BE2C (cell line): ENCODE results near the gene C2orf68.

Experiments used
- DNase-seq: peaks from one replicate; pipeline ENCODE4 v3.0.0-alpha.2; 2020
- H3K27me3 ChIP-seq: fragments of 250-450 bp; sonication (Bioruptor Pico); 2 replicates; pipeline ENCODE4 v1.5.1; 2020; ENCODE audit warnings: mild to moderate bottlenecking
- H3K36me3 ChIP-seq: fragments of 250-450 bp; sonication (Bioruptor Pico); 2 replicates; pipeline ENCODE4 v1.5.1; 2020; ENCODE audit warnings: mild to moderate bottlenecking
- H3K4me1 ChIP-seq: fragments of 250-450 bp; sonication (Bioruptor Pico); 2 replicates; pipeline ENCODE4 v1.5.1; 2020
- H3K4me3 ChIP-seq: 2 replicates; pipeline ENCODE4 v1.5.1; 2011; ENCODE audit warnings: low read depth, low read length
- H3K9me3 ChIP-seq: fragments of 250-450 bp; sonication (Bioruptor Pico); 2 replicates; pipeline ENCODE4 v1.5.1; 2020
- CTCF ChIP-seq: IDR thresholded peaks from 2 replicates; pipeline ENCODE4 v1.5.1; 2012; ENCODE audit warnings: mild to moderate bottlenecking, low read depth, low read length

The C2orf68 gene

GRCh38 chr2:85585781-85586105, 26.1 kb downstream of the C2orf68 start:
- H3K4me3 ChIP-seq, result no peak overlapping the region
- no peak for TF ChIP-seq CTCF

GRCh38 chr2:85584857-85585780, 26.7 kb downstream of the C2orf68 start:
- no peak for TF ChIP-seq CTCF
- no peaks in the 10 kb centered on the region for H3K4me1 ChIP-seq
- H3K27me3 ChIP-seq, result no peaks in the 10 kb centered on the region
- DNase-seq, result no peak
- no peak overlapping the region for H3K4me3 ChIP-seq
- H3K36me3 ChIP-seq, result no peaks in the 10 kb centered on the region
- no peaks in the 10 kb centered on the region for H3K9me3 ChIP-seq

More at GRCh38 chr2:85585781-85586105, 26.1 kb downstream of the C2orf68 start:
- no peaks in the 10 kb centered on the region for H3K36me3 ChIP-seq
- no peaks in the 10 kb centered on the region for H3K9me3 ChIP-seq
- H3K4me1 ChIP-seq, result no peaks in the 10 kb centered on the region
- no peak for DNase-seq
- H3K27me3 ChIP-seq, result no peaks in the 10 kb centered on the region

GRCh38 chr2:85584354-85584856, 27.5 kb downstream of the C2orf68 start, which contains the start of gene VAMP5:
Gene VAMP5, plus strand, starts transcription at chr2:85584431. Its CDS starts 60 bp downstream, at chr2:85584491.
- H3K4me3 ChIP-seq, result peak within 1 kb of the TSS; percentile 37
- no peaks in the 10 kb centered on the region for H3K4me1 ChIP-seq
- no peaks in the 10 kb centered on the region for H3K9me3 ChIP-seq
- no peaks in the 10 kb centered on the region for H3K36me3 ChIP-seq
- H3K27me3 ChIP-seq, result no peaks in the 10 kb centered on the region
- TF ChIP-seq CTCF, result no peak
- DNase-seq, result peak; percentile 16

GRCh38 chr2:85583667-85584353, 28.1 kb downstream of the C2orf68 start:
- H3K9me3 ChIP-seq, result no peaks in the 10 kb centered on the region
- H3K36me3 ChIP-seq, result no peaks in the 10 kb centered on the region
- no peaks in the 10 kb centered on the region for H3K4me1 ChIP-seq
- H3K27me3 ChIP-seq, result no peaks in the 10 kb centered on the region
- no peak for TF ChIP-seq CTCF
- no peak for DNase-seq
- H3K4me3 ChIP-seq, result no peak overlapping the region; the same call in 1 of the 2 replicates

GRCh38 chr2:85582492-85582891, 29.4 kb downstream of the C2orf68 start:
- TF ChIP-seq CTCF, result no peak
- Histone ChIP-seq H3K4me3 (no peak overlapping the region), H3K9me3 (no peaks in the 10 kb centered on the region), H3K4me1 (no peaks in the 10 kb centered on the region), H3K27me3 (no peaks in the 10 kb centered on the region), H3K36me3 (no peaks in the 10 kb centered on the region)
- DNase-seq, result no peak
